Coronary artery (tissue), 2 donors: Measurements from ENCODE around the gene KRT4.

ENCODE experiments used
- DNase-seq: peaks from one replicate; pipeline ENCODE4 v3.0.0-alpha.2; 2017; ENCODE audit warnings: low spot score
- H3K27ac ChIP-seq, 2 donors: fragments of 200-600 bp; sonication (generic); one replicate each; pipeline ENCODE4 v1.5.1; 2016 to 2019
- H3K4me3 ChIP-seq: fragments of 200-600 bp; sonication (generic); 2 replicates; pipeline ENCODE4 v1.5.1; 2016; ENCODE audit warnings: mild to moderate bottlenecking, moderate library complexity
- TF ChIP-seq, protein P1 (sequence below): fragments of 200-600 bp; sonication (generic); IDR thresholded peaks from one replicate; pipeline ENCODE4 v1.5.1; 2019; ENCODE audit warnings: antibody characterized with exemption

Gene KRT4

DNA sequence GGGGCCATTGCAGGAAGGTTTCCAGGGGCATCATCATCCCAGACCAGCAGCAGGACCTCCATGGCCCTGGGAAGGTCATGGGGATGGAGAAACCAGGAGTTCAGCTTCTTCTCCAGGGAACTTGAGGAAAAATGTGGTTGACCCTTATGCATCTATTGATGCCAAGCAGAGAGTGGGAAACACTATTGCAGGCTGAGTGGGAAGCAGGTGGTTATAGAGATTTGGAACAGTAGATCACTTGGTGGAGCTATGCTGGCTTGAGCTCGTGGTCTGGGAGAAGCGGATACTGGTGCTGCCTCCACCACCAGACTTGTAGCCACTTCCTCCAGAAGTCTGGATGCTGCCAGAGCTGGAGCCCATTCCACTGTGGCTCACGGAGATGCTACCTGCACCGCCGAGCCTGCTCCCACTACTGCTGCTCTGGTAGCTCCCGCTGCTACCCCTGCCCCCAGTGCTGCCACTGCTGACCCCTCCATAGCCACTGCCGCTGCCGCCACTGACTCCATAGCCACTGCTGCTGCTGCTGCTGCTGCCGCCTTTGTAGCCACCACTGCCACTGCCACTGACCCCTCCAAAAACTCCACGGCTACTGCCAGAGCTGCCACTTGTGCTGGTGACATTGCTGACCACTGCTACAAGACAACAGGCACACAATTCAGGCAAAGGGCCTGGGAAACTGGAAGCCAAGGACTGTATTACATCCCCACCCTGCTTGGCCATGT is 45.3 kb downstream of the KRT4 start:
- TF ChIP-seq, protein P1, sequence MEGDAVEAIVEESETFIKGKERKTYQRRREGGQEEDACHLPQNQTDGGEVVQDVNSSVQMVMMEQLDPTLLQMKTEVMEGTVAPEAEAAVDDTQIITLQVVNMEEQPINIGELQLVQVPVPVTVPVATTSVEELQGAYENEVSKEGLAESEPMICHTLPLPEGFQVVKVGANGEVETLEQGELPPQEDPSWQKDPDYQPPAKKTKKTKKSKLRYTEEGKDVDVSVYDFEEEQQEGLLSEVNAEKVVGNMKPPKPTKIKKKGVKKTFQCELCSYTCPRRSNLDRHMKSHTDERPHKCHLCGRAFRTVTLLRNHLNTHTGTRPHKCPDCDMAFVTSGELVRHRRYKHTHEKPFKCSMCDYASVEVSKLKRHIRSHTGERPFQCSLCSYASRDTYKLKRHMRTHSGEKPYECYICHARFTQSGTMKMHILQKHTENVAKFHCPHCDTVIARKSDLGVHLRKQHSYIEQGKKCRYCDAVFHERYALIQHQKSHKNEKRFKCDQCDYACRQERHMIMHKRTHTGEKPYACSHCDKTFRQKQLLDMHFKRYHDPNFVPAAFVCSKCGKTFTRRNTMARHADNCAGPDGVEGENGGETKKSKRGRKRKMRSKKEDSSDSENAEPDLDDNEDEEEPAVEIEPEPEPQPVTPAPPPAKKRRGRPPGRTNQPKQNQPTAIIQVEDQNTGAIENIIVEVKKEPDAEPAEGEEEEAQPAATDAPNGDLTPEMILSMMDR, result no peak
- no peak overlapping the region for H3K4me3 ChIP-seq
- no peak for DNase-seq
- H3K27ac ChIP-seq, result no peak overlapping the region

DNA sequence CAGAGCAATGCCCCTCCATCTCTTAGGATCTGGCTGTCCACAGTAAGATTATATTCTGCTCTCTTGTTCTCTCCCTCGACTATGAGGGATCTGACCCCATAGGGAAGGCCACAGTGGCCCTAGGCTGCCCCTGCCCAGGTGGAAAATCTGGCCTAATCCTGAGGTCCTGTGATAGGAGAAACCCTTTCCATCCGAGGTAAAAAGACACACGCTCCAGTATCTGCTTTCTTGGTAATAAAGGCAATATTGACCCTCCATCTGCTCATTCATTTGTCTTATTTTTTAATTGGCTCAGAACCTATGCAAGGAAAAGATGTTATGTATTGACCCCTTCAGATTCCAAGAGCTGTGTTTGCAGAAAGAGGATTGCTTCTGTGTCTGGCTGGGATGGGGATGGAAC is 46.5 kb downstream of the KRT4 start:
- Histone ChIP-seq H3K27ac (no peak overlapping the region), H3K4me3 (no peak overlapping the region)
- TF ChIP-seq, protein P1, result no peak
- no peak for DNase-seq

DNA sequence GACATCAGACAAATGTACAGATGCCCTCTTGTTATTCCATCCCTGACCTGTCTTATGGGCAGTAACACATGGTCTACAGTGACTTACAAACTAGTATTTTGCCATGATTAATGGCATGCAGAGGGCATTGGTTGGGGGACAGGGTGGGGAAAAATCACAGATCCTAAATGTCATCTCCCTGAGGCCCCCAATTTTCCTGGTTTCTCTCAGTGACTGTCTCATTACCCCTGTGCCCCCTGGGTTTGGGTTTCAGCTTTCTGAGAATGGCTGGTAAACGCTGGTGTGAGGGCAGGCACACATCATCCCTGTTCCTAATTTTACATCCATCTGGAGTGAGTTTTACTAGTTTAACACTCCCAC is 46.9 kb downstream of the KRT4 start:
- no peak overlapping the region for H3K27ac ChIP-seq
- no peak for DNase-seq
- TF ChIP-seq, protein P1, result no peak
- no peak overlapping the region for H3K4me3 ChIP-seq

DNA sequence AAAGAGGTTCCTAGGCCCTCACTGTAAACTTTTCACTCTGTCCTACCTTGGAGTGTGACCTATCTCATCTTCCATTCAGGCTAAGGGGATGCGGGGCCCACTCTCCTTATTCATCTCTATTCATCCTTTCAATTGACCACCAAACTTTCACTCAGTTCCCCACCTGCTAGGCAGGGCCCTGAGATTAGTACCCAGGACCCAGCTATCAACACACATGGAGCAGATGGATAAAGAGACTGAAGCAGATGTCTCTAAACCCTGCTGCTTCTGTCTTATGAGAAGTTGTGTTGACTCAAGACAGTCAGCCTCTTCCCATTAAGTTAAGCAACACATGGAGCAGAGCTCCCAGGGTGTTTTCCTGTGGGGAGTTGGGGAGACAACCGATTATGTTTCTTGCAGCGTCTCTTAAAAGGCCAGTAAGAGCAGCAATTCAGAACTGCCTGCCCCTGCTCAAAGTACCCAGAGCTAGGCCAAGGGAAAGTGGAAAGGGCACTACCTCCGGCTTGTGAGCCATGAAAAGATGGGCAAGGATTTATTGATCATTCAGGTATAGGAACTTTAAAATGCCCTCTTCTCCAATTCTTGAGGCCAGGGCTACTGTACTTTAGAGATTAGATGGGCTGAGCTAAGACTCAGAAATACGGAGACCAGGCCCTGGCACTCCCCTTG is 47.4 kb downstream of the KRT4 start:
- TF ChIP-seq, protein P1, result no peak
- DNase-seq, result no peak
- Histone ChIP-seq H3K4me3 (no peak overlapping the region), H3K27ac (no peak overlapping the region)

DNA sequence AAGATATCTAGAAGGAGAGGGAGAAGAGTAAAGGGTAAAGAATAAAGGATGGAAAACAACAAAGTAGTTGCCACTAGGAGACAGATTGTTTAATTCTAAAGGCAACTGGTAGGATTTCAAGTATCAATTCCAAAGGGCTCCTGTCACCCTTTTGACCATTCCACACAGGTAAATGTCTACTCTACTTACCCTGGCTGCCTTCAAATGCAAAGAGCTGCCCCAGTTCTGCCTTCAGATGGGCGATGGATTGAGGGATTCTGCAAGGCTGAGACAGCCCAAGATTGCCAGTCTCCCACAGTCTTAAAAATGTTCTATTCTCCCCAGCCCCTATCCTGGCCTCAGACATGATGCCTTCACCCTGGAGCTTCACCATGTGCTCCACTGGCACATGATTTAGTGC is 48.2 kb downstream of the KRT4 start:
- H3K27ac ChIP-seq, result no peak overlapping the region
- TF ChIP-seq, protein P1, result no peak
- no peak overlapping the region for H3K4me3 ChIP-seq
- no peak for DNase-seq

DNA sequence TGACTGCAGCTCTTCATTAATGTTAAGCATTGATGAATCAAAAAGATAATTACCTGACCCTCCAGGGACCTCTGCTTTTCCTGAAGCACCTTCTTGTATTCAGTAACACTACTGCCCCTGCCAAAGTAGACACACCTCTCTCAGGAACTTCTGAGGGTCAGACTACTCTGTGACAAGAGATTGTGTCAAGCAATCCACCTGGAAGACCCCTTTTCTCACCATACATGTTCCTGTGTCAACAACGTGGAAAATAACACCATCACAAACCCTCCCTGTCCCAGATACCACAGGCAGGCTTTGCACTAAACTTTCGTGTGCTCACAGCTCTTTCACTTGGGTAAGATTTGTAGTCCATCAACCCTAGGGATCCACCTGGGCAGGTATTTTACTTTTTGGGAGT is 49.9 kb downstream of the KRT4 start:
- no peak for DNase-seq
- TF ChIP-seq, protein P1, result no peak
- Histone ChIP-seq H3K4me3 (no peak overlapping the region), H3K27ac (no peak overlapping the region)
